Activated T-cell treated with anti-CD3 and anti-CD28 coated beads for 24 hours (primary cell): ENCODE data around the gene RPP25L.

Source experiments
- DNase-seq: peaks from one replicate; pipeline ENCODE4 v3.0.0-alpha.2; 2020; ENCODE audit warnings: low read depth

The RPP25L gene

GRCh38 chr9:34568774-34569173, 43.1 kb downstream of the RPP25L start:
- DNase-seq, result no peak

- no peak for DNase-seq
These were observed 43.8 kb downstream of the RPP25L start for GRCh38 chr9:34568133-34568532.

- DNase-seq, result no peak
These were observed 44.9 kb downstream of the RPP25L start for GRCh38 chr9:34566972-34567371.

GRCh38 chr9:34566322-34566721, 45.6 kb downstream of the RPP25L start:
- no peak for DNase-seq

DNA sequence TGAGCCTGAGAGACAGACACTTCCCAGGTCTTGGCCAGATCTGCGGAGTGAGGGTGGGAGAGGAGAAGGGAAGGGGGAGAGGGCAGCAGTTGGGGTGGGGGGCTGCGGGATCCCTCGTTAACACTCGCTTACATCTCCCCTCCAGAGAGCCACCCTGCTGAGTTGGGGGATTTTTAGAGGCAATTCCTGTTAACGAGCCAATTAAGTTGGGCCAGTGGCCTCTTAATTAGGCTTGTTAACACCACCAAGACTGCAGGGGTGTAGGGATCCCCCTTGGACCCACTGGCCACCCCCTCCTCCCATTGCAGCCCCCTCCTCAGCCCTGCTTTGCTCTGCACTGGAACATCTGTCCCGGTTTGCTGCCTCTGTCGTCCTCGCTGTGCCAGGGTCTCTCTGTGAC, 46.0 kb downstream of the RPP25L start:
- DNase-seq, result no peak

DNA sequence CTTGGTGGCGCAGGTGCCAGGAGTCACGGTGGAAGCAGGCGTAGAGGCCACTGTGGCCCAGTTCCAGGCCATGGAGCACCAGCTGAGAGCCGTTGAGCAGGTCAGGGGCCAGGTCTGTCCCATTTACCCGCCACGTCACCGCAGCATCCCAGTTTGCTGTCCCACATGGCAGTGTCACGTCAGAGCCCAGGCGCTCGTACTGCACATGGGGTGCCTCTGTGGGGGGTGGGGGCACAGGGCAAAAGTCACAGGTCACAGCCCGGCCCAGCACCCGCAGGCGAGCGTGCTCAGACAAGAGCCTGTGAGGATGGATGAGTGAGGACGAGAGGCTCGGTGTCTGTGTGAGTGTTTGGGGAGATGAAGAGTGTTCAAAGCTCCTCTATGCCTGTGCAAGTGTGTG, 47.3 kb downstream of the RPP25L start:
- no peak for DNase-seq

DNA sequence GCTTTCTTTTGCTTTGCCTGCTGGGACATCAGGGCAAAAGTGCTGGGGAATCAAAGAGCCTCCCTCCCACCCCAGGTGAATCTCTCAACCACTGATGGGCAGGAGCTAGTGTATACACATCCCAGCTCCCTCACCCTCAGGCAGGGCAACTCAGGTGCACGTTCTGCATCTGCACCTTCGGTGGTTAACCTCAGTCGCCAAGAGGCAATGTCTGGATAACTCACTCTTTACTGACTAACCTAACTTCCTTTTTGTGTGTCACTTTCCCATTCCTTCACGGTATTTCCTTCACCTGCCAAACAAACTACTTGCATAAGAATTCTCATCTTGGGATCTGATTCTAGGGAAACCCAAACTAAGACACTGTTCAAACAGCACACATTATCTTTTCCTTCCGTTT, 48.6 kb downstream of the RPP25L start:
- no peak for DNase-seq

- DNase-seq, result peak; percentile 14
These were observed 49.7 kb downstream of the RPP25L start for GRCh38 chr9:34562135-34562745.

- no peak for DNase-seq
These were observed 51.2 kb downstream of the RPP25L start for GRCh38 chr9:34560599-34561214.
